Prostate gland (tissue), 2 donors: ENCODE data around the gene RO60.
A peak's percentile ranks its signal among the peaks of the same experiment; 100 is the strongest.

Source experiments
- POLR2A ChIP-seq: fragments of 450-650 bp; IDR thresholded peaks from one replicate; pipeline ENCODE4 v1.6.1; 2016; ENCODE audit warnings: antibody characterized with exemption, mild to moderate bottlenecking
- POLR2AphosphoS5 ChIP-seq: sonication (generic); formaldehyde crosslinking; IDR thresholded peaks from one replicate; pipeline ENCODE4 v1.6.1; 2017; ENCODE audit warnings: antibody characterized with exemption
- TF ChIP-seq, protein P1 (sequence below), 4 experiments: fragments of 200-600 bp in 2 of 4; fragments of 450-650 bp in 2 of 4; sonication (generic) in 2 of 4; IDR thresholded peaks; 1 replicate in 3 of 4; 2 replicates in 1 of 4; pipeline ENCODE4 v1.5.1; 2016 to 2019; ENCODE audit warnings: antibody characterized with exemption in 4 of 4, mild to moderate bottlenecking in 2 of 4, moderate library complexity in 2 of 4

DNA sequence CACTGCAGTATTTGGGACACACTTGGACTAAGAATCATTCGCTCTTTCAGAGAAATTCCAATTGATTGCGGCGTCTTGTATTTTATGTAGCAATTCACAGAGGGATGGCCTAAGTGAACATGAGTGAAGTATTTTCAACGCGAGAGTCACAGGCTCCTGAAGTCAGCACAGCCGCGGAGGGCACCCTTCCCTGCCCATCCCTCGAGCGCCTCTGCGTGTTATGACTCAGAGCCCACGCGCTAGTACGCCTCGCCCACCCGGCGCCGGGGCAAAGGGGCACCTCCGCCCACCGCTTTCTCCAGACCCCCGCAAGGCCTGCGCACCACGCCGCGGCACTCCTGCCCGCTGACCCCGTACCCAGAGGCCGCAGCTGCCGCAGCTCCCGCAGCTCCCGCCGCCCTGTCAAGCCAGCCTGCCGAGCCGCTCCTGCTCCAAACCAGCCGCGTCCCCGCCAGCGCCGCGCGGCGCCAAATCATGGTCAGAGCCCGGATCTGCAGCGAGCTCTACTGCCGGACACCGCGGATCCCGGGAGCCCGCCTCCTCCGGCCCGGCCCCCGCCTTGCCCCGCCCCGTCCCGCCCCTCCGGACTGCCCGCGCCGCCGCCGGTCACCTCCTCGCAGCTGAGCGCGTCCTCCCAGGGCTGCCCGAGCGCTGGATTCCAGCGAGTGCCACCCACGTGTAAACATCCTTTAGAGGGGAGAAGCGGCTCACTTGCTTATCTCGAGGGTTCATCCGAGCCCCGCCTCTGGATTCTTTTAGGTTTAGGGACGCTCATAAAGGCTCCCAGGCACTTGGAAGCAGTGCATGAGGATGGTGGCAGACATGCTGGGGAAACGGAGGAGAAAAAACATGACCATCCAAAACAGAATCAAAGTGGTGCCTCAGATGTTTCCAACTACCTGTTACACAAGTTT lies 45.8 kb downstream of the RO60 start, which contains the start of gene GLRX2:
- TF ChIP-seq POLR2A (peak; percentile 77), POLR2AphosphoS5 (peak; percentile 61)
- TF ChIP-seq, protein P1, sequence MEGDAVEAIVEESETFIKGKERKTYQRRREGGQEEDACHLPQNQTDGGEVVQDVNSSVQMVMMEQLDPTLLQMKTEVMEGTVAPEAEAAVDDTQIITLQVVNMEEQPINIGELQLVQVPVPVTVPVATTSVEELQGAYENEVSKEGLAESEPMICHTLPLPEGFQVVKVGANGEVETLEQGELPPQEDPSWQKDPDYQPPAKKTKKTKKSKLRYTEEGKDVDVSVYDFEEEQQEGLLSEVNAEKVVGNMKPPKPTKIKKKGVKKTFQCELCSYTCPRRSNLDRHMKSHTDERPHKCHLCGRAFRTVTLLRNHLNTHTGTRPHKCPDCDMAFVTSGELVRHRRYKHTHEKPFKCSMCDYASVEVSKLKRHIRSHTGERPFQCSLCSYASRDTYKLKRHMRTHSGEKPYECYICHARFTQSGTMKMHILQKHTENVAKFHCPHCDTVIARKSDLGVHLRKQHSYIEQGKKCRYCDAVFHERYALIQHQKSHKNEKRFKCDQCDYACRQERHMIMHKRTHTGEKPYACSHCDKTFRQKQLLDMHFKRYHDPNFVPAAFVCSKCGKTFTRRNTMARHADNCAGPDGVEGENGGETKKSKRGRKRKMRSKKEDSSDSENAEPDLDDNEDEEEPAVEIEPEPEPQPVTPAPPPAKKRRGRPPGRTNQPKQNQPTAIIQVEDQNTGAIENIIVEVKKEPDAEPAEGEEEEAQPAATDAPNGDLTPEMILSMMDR (IDR thresholded peaks at IDR 0.05): peak in 1 of 4 experiments; percentile 15
